Panc1 (cell line): Measurements from ENCODE around the gene CD58. TPM values are rescaled to one million over a fixed set of nuclear protein-coding genes. Genes with fewer than 3 reads are reported as not detected.

Experiments used
- ATAC-seq: fragments of 200-7000 bp; cut with Tn5 transposase; 2 replicates; pipeline ENCODE4 v1.9.1; 2020; ENCODE audit warnings: mild to moderate bottlenecking, moderate library complexity
- BruUV-seq: library from RNA; stranded (reverse); fragments of 400-500 nt; replicated peaks from 2 replicates; lab custom pipeline; 2021; lab: Mats Ljungman, UMichigan
- CTCF ChIA-PET: fragments of 300-600 bp; sonication (Branson Sonifier 250); formaldehyde crosslinking; loops from one replicate; lab custom pipeline; 2022; ENCODE audit warnings: antibody characterized with exemption; lab: Charles Lee
- POLR2A ChIA-PET: fragments of 300-600 bp; sonication (Branson Sonifier 250); formaldehyde crosslinking; loops from one replicate; lab custom pipeline; 2022; ENCODE audit warnings: antibody characterized with exemption; lab: Charles Lee
- DNase-seq: peaks from one replicate; pipeline ENCODE4 v3.0.0-alpha.2; 2010; ENCODE audit warnings: low read depth, low spot score
- H3K27ac ChIP-seq: 2 replicates; pipeline ENCODE4 v1.5.1; 2011; ENCODE audit warnings: mild to moderate bottlenecking, low read length, inconsistent platforms
- H3K27me3 ChIP-seq: fragments of 200-500 bp; sonication (Bioruptor generic); 2 replicates; pipeline ENCODE4 v1.6.0; 2014; ENCODE audit warnings: low read length, inconsistent platforms; ENCODE audit not compliant: control insufficient read depth, insufficient read depth
- H3K36me3 ChIP-seq: fragments of 200-500 bp; sonication (Bioruptor generic); 2 replicates; pipeline ENCODE4 v1.5.1; 2014; ENCODE audit warnings: inconsistent platforms, mild to moderate bottlenecking, low read length, moderate library complexity; ENCODE audit not compliant: control insufficient read depth, insufficient read depth
- H3K4me1 ChIP-seq: 2 replicates; pipeline ENCODE4 v1.5.1; 2011; ENCODE audit warnings: inconsistent platforms, mild to moderate bottlenecking, low read length, moderate library complexity; ENCODE audit not compliant: control insufficient read depth, insufficient read depth
- H3K4me3 ChIP-seq, 2 experiments: 2 replicates each; pipeline ENCODE4 v1.5.1; 2011 to 2012; ENCODE audit warnings: low read depth in 2 of 2, low read length in 2 of 2, mild to moderate bottlenecking in 2 of 2, inconsistent platforms in 1 of 2, moderate library complexity in 1 of 2
- H3K9me3 ChIP-seq: fragments of 200-500 bp; sonication (Bioruptor generic); 2 replicates; pipeline ENCODE4 v1.5.1; 2014; ENCODE audit warnings: low read depth, mild to moderate bottlenecking, inconsistent platforms, low read length, moderate library complexity; ENCODE audit not compliant: control insufficient read depth, insufficient read depth
- CTCF ChIP-seq: fragments of 450-650 bp; IDR thresholded peaks from 2 replicates; pipeline ENCODE4 v1.5.1; 2017; ENCODE audit warnings: mild to moderate bottlenecking
- POLR2AphosphoS5 ChIP-seq: IDR thresholded peaks from 2 replicates; pipeline ENCODE4 v1.6.1; 2012; ENCODE audit warnings: mild to moderate bottlenecking, low read depth, low read length, moderate library complexity
- REST ChIP-seq, 2 experiments: IDR thresholded peaks; 2 replicates each; pipeline ENCODE4 v1.6.1; 2011 to 2012; ENCODE audit warnings: low read depth in 2 of 2, control low read depth in 1 of 2, low read length in 1 of 2, mild to moderate bottlenecking in 1 of 2, moderate library complexity in 1 of 2; ENCODE audit not compliant: insufficient read depth in 1 of 2
- SIN3A ChIP-seq: IDR thresholded peaks from 2 replicates; pipeline ENCODE4 v1.6.1; 2012; ENCODE audit warnings: low read depth, mild to moderate bottlenecking, low read length, moderate library complexity, borderline replicate concordance; ENCODE audit not compliant: insufficient read depth
- TCF7L2 ChIP-seq: IDR thresholded peaks from 2 replicates; pipeline ENCODE4 v1.6.1; 2011; ENCODE audit warnings: mild to moderate bottlenecking, low read depth, low read length, inconsistent platforms
- in situ Hi-C: cut with HindIII; loops from 2 replicates; pipeline ENCODE4 v1.10.0; 2016; ENCODE audit warnings: low sequenced_read_pairs, low pct_unique_long_range_greater_than_20kb
- intact Hi-C: fragments of 100-400 bp; cut with micrococcal nuclease; formaldehyde crosslinking; loops from one replicate; pipeline ENCODE4 v1.10.0; 2022; ENCODE audit not compliant: unreplicated experiment
- total RNA-seq: library from RNA; stranded (reverse); gene quantifications from one replicate; pipeline ENCODE4 v1.2.1, GENCODE V29; 2021; ENCODE audit not compliant: unreplicated experiment

CD58 gene
- total RNA-seq, 1 experiment from 2014 or later = 12.6 TPM

- TSS peak; percentile 57 for BruUV-seq
- no peak for TF ChIP-seq POLR2AphosphoS5
- no peak for TF ChIP-seq REST (IDR thresholded peaks at IDR 0.05; ENCODE audit: insufficient read depth in 1 of 2, low read depth in 2 of 2, low read length in 1 of 2)
- TF ChIP-seq SIN3A = no peak
- TF ChIP-seq CTCF = no peak
- TF ChIP-seq TCF7L2 = no peak
- Histone ChIP-seq H3K27me3 (no peaks in the 10 kb centered on the region), H3K4me3 (no peak overlapping the region), H3K36me3 (no peaks in the 10 kb centered on the region), H3K27ac (no peak overlapping the region), H3K9me3 (no peaks in the 10 kb centered on the region), H3K4me1 (no peaks in the 10 kb centered on the region)
- intact Hi-C loops (no loop called here), in situ Hi-C loops (no loop called here)
- ATAC-seq (no peak), DNase-seq (no peak)
- CTCF ChIA-PET = interaction anchor here (0.6 kb wide), 2 partner anchors 28 to 39 kb away, joined by 6 read pairs; no protein-coding TSS in a partner anchor
- POLR2A ChIA-PET = no interaction called here
These were observed 2.0 kb downstream of the CD58 start for GRCh38 chr1:116568662-116569380.

GRCh38 chr1:116567790-116568661, 2.8 kb downstream of the CD58 start:
- TF ChIP-seq POLR2AphosphoS5 (no peak), TCF7L2 (no peak), REST (IDR thresholded peaks at IDR 0.05; ENCODE audit: insufficient read depth in 1 of 2, low read depth in 2 of 2, low read length in 1 of 2) (no peak), CTCF (no peak), SIN3A (no peak)
- in situ Hi-C loops (no loop called here), intact Hi-C loops (no loop called here)
- no TSS peak for BruUV-seq
- DNase-seq (no peak), ATAC-seq (no peak)
- H3K9me3 ChIP-seq = no peaks in the 10 kb centered on the region
- no peaks in the 10 kb centered on the region for H3K36me3 ChIP-seq
- ChIA-PET CTCF (interaction anchor here (0.6 kb wide), 2 partner anchors 227 to 381 kb away, joined by 3 to 7 read pairs; no protein-coding TSS in a partner anchor), POLR2A (no interaction called here)
- no peak overlapping the region for H3K4me3 ChIP-seq
- no peak overlapping the region for H3K27ac ChIP-seq
- H3K4me1 ChIP-seq = no peaks in the 10 kb centered on the region
- H3K27me3 ChIP-seq = no peaks in the 10 kb centered on the region
